Kidney (tissue), 14 donors: ENCODE results near the gene TANC1. TPM values are rescaled to one million over a fixed set of nuclear protein-coding genes. Genes with fewer than 3 reads are reported as not detected.

Experiments
- DNase-seq, 5 donors: peaks; one replicate each; pipeline ENCODE4 v3.0.0-alpha.2; 2013 to 2020
- FAIRE-seq: peaks from 2 replicates; lab custom pipeline; 2012; peaks lifted over from hg19 to GRCh38; lab: Jason Lieb, UNC
- H3K27ac ChIP-seq, 2 donors: one replicate each; pipeline ENCODE4 v1.7.0; 2013; ENCODE audit warnings: low read depth in 2 of 2, low read length in 2 of 2, inconsistent platforms in 1 of 2
- H3K27me3 ChIP-seq: one replicate; pipeline ENCODE4 v1.7.1; 2013; ENCODE audit warnings: low read length, inconsistent platforms; ENCODE audit not compliant: control insufficient read depth, insufficient read depth
- H3K36me3 ChIP-seq, 3 donors: one replicate each; pipeline versions ENCODE4 v1.7.0 to v1.7.1; 2013; ENCODE audit warnings: low read length in 3 of 3, control low read depth in 1 of 3, inconsistent platforms in 1 of 3; ENCODE audit not compliant: insufficient read depth in 3 of 3, control insufficient read depth in 2 of 3
- H3K4me1 ChIP-seq, 3 donors: one replicate each; pipeline versions ENCODE4 v1.7.0 to v1.7.1; 2013; ENCODE audit warnings: low read length in 3 of 3, inconsistent platforms in 1 of 3, low read depth in 1 of 3; ENCODE audit not compliant: control insufficient read depth in 2 of 3, insufficient read depth in 2 of 3
- H3K4me3 ChIP-seq, 3 donors: one replicate each; pipeline versions ENCODE4 v1.7.0 to v1.8.1; 2013; ENCODE audit warnings: low read length in 3 of 3, control low read depth in 1 of 3, inconsistent platforms in 1 of 3
- H3K9ac ChIP-seq, 3 donors: one replicate each; pipeline versions ENCODE4 v1.7.0 to v1.7.1; 2013; ENCODE audit warnings: low read length in 3 of 3, control low read depth in 1 of 3, inconsistent platforms in 1 of 3
- H3K9me3 ChIP-seq, 3 donors: one replicate each; pipeline versions ENCODE4 v1.7.0 to v1.7.1; 2013; ENCODE audit warnings: low read length in 3 of 3, control low read depth in 1 of 3, inconsistent platforms in 1 of 3; ENCODE audit not compliant: control insufficient read depth in 2 of 3, insufficient read depth in 1 of 3
- CTCF ChIP-seq: IDR thresholded peaks from 3 replicates; pipeline ENCODE4 v1.5.1; 2012; ENCODE audit warnings: mild to moderate bottlenecking, moderate library complexity, borderline replicate concordance; ENCODE audit not compliant: insufficient read depth; ENCODE audit errors: extremely low read depth
- intact Hi-C: fragments of 100-400 bp; cut with DNase I; formaldehyde crosslinking; loops from one replicate; pipeline ENCODE4 v1.11.1; 2022
- polyA plus RNA-seq: library from polyadenylated mRNA; stranded (reverse); fragments of 350-450 nt; fragmentation: Illumina TruSeq; extraction: RNeasy Lipid Tissue Mini Kit (QIAGEN cat#74804); gene quantifications from one replicate; pipeline ENCODE4 v1.2.3, GENCODE V29; 2014; ENCODE audit warnings: low read depth, low replicate concordance; ENCODE audit not compliant: insufficient read depth
- total RNA-seq: library from RNA; stranded (reverse); fragmentation: NEBNext Ultra II Directional; extraction: Animal tissue kit (Norgen Biotek cat#: 25700); gene quantifications from one replicate; pipeline ENCODE4 v1.2.1, GENCODE V29; 2021
- donor health status: control.
- donor health status: control.
- donor health status: control.
- donor health status: control.
- donor health status: control.
- donor health status: DM: yes; HTN: yes; CAD: no.
- donor health status: Normal renal cell carcinoma (clear cell type).

Gene TANC1
- total and polyA plus RNA-seq, 2 donors from 2014 or later, result 9.2 to 39.0 TPM

- H3K27me3 ChIP-seq, result no peaks in the 10 kb centered on the region
- H3K9ac ChIP-seq, result no peak overlapping the region
- no peak overlapping the region for H3K27ac ChIP-seq
- peaks cover 0 to 3% (median 0%) of the 10 kb centered on the region in 3 donors for H3K4me1 ChIP-seq
- no peaks in the 10 kb centered on the region for H3K36me3 ChIP-seq
- no peak for FAIRE-seq
- DNase-seq, result no peak
- intact Hi-C loops, result no loop called here
- no peaks in the 10 kb centered on the region for H3K9me3 ChIP-seq
- no peak for TF ChIP-seq CTCF
- H3K4me3 ChIP-seq, result no peak overlapping the region
Measured at GRCh38 chr2:159071190-159071915, 102.9 kb downstream of the TANC1 start.

- Histone ChIP-seq H3K9me3 (no peaks in the 10 kb centered on the region), H3K4me3 (no peak overlapping the region), H3K36me3 (no peaks in the 10 kb centered on the region), H3K9ac (no peak overlapping the region), H3K27ac (no peak overlapping the region), H3K27me3 (no peaks in the 10 kb centered on the region), H3K4me1 (peaks cover 0 to 3% (median 0%) of the 10 kb centered on the region in 3 donors)
- FAIRE-seq (no peak), DNase-seq (no peak)
- TF ChIP-seq CTCF, result no peak
- intact Hi-C loops, result no loop called here
Measured at GRCh38 chr2:159072795-159073194, 104.4 kb downstream of the TANC1 start.

- H3K36me3 ChIP-seq, result no peaks in the 10 kb centered on the region
- TF ChIP-seq CTCF, result no peak
- H3K4me1 ChIP-seq, result peaks cover 0 to 3% (median 0%) of the 10 kb centered on the region in 3 donors
- FAIRE-seq, result no peak
- H3K27me3 ChIP-seq, result no peaks in the 10 kb centered on the region
- H3K27ac ChIP-seq, result no peak overlapping the region
- no peak for DNase-seq
- intact Hi-C loops, result no loop called here
- no peak overlapping the region for H3K9ac ChIP-seq
- H3K9me3 ChIP-seq, result no peaks in the 10 kb centered on the region
- H3K4me3 ChIP-seq, result no peak overlapping the region
Measured at GRCh38 chr2:159073256-159073655, 104.8 kb downstream of the TANC1 start.
